SU-DHL-6 (cell line): Measurements from ENCODE around the gene ACRV1.

Source experiments
- H2AFZ ChIP-seq: fragments of 200-600 bp; sonication (generic); 2 replicates; pipeline ENCODE4 v1.6.1; 2014; ENCODE audit warnings: low read depth, mild to moderate bottlenecking, moderate library complexity, mixed read lengths, antibody characterized with exemption, low read length; ENCODE audit not compliant: severe bottlenecking
- H3F3A ChIP-seq: fragments of 200-600 bp; shearing (Covaris generic); 2 replicates; pipeline ENCODE4 v1.6.0; 2016; ENCODE audit warnings: antibody characterized with exemption, mild to moderate bottlenecking; ENCODE audit not compliant: insufficient read depth
- H3K27ac ChIP-seq: fragments of 200-600 bp; sonication (generic); 2 replicates; pipeline ENCODE4 v1.5.1; 2016; ENCODE audit warnings: low read depth, mild to moderate bottlenecking, low read length, moderate library complexity, mixed read lengths
- H3K27me3 ChIP-seq: fragments of 200-600 bp; sonication (generic), shearing (Covaris generic); 2 replicates; pipeline ENCODE4 v1.6.0; 2014; ENCODE audit warnings: mild to moderate bottlenecking, low read length
- H3K36me3 ChIP-seq: fragments of 200-600 bp; sonication (generic); 2 replicates; pipeline ENCODE4 v1.6.1; 2014; ENCODE audit warnings: mild to moderate bottlenecking, low read length, mixed read lengths
- H3K4me2 ChIP-seq: fragments of 300-600, 200-600 bp; shearing (Covaris generic), sonication (generic); 2 replicates; pipeline ENCODE4 v1.6.0; 2014; ENCODE audit warnings: low read length, low read depth, mild to moderate bottlenecking; ENCODE audit not compliant: poor library complexity, severe bottlenecking
- H3K4me3 ChIP-seq: fragments of 200-600 bp; sonication (generic); 2 replicates; pipeline ENCODE4 v1.5.1; 2014; ENCODE audit warnings: antibody characterized with exemption, low read length, mild to moderate bottlenecking, mixed read lengths; ENCODE audit not compliant: insufficient read depth, poor library complexity, severe bottlenecking
- H3K79me2 ChIP-seq: fragments of 200-600 bp; sonication (generic); 2 replicates; pipeline ENCODE4 v1.6.1; 2014; ENCODE audit warnings: mild to moderate bottlenecking, low read length, moderate library complexity; ENCODE audit not compliant: insufficient read depth
- H3K9ac ChIP-seq: fragments of 200-600 bp; sonication (generic); 2 replicates; pipeline ENCODE4 v1.7.0; 2014; ENCODE audit warnings: mild to moderate bottlenecking, low read length
- H3K9me2 ChIP-seq: fragments of 200-600 bp; sonication (generic); replicated peaks from 2 replicates; pipeline ENCODE4 v1.6.1; 2014; ENCODE audit warnings: low read length; ENCODE audit not compliant: insufficient read depth
- H3K9me3 ChIP-seq: fragments of 200-600 bp; sonication (generic); 2 replicates; pipeline ENCODE4 v1.6.1; 2014; ENCODE audit warnings: low read length, mixed read lengths; ENCODE audit not compliant: insufficient read depth
- H4K20me1 ChIP-seq: fragments of 200-600 bp; sonication (generic); 2 replicates; pipeline ENCODE4 v1.6.1; 2014; ENCODE audit warnings: low read depth, mild to moderate bottlenecking, antibody characterized with exemption, low read length, moderate library complexity, mixed read lengths
- CTCF ChIP-seq: fragments of 200-600 bp; sonication (generic); IDR thresholded peaks from one replicate; pipeline ENCODE4 v1.5.1; 2017; ENCODE audit warnings: antibody characterized with exemption, mild to moderate bottlenecking, low read length, moderate library complexity; ENCODE audit not compliant: insufficient read depth, poor library complexity, severe bottlenecking
- EZH2phosphoT487 ChIP-seq: fragments of 200-600 bp; sonication (generic), shearing (Covaris generic); conservative IDR thresholded peaks from 2 replicates; pipeline ENCODE4 v1.6.1; 2018; ENCODE audit warnings: mild to moderate bottlenecking, antibody characterized with exemption, low read length, moderate library complexity, mixed read lengths

The ACRV1 gene

DNA sequence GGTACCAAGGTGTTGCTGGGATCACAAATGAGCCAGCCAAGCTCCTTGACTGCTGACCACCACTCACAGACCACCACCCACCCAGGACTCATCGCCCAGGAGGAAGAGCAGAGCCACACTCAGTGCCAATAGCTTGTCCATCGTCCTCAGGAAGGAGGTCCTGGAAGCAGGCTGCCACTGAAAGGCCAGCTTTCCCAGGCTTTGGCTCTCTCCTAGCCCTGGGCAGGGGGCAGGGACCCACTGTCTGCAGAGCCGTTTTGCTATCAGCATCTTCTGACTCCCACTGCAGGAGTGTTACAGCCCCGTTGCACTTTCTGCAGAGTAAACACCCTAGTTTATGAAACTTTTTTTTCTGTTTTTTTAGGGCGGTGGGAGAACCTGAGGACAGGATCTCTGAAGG, 12.2 kb upstream of the ACRV1 start:
- H3K9me3 ChIP-seq, result no peaks in the 10 kb centered on the region
- TF ChIP-seq EZH2phosphoT487, result no peak
- no peak for TF ChIP-seq CTCF
- H4K20me1 ChIP-seq, result no peaks in the 10 kb centered on the region
- no peak overlapping the region for H3K9ac ChIP-seq
- no peak overlapping the region for H3K27ac ChIP-seq
- no peaks in the 10 kb centered on the region for H3K9me2 ChIP-seq
- H3K4me2 ChIP-seq, result no peak overlapping the region
- H3F3A ChIP-seq, result no peaks in the 10 kb centered on the region
- H3K36me3 ChIP-seq, result no peaks in the 10 kb centered on the region
- H3K27me3 ChIP-seq, result no peaks in the 10 kb centered on the region
- no peak overlapping the region for H2AFZ ChIP-seq
- no peak overlapping the region for H3K4me3 ChIP-seq
- H3K79me2 ChIP-seq, result no peaks in the 10 kb centered on the region

DNA sequence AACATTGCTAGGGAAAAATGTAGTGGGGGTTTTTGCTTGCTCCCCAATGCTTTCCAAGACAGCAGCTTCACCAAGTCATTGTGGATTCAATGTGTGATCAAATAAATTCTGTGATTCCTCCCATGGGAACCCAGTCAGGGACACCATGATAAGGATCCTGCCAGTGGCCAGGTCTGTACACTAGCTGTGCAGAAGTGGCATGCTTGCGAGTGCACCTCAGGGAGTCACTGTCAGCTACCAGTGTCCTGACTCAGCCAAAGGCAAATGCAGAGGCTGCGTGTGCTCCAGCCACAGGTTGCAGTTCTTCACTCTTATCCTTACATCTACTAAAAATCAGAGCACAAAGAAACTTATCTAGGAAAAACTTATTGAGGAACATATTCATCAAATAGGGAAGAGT, 9.4 kb upstream of the ACRV1 start:
- Histone ChIP-seq H2AFZ (no peak overlapping the region), H3F3A (no peaks in the 10 kb centered on the region), H3K9me3 (no peaks in the 10 kb centered on the region), H4K20me1 (no peaks in the 10 kb centered on the region), H3K4me2 (no peak overlapping the region), H3K79me2 (no peaks in the 10 kb centered on the region), H3K27me3 (no peaks in the 10 kb centered on the region), H3K9ac (no peak overlapping the region), H3K4me3 (no peak overlapping the region), H3K36me3 (no peaks in the 10 kb centered on the region), H3K27ac (no peak overlapping the region), H3K9me2 (no peaks in the 10 kb centered on the region)
- no peak for TF ChIP-seq CTCF
- no peak for TF ChIP-seq EZH2phosphoT487

DNA sequence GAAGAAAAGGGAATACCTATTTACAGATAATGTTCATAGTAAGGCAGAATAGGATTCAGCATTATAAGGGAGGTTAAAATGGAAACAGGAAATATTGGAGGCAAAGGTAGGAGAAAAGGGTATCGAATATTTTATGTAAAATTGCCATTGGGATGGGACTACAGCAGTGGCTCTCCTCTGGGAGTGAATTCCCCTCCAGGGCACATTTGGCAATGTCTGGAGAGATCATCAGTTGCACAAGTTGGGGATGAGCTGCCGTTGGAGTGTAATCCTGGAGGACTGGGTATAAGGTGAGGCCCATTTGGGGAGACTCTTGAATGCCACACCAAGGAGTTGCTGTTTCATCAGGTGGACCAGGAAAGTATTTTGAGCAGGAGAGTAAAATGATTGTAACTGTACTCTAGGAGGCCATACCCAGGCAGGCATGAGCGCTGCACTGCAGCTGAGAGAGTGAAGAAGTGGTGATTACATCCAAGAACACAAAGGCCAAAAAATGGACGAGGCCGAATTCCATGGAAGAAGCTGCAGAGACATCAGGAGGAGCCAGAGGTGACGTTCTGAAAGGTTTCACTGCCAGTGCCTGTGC, 8.7 kb upstream of the ACRV1 start:
- Histone ChIP-seq H3K9ac (no peak overlapping the region), H4K20me1 (no peaks in the 10 kb centered on the region), H3K79me2 (no peaks in the 10 kb centered on the region), H3K36me3 (no peaks in the 10 kb centered on the region), H3K9me2 (no peaks in the 10 kb centered on the region), H3K4me2 (no peak overlapping the region), H3K27me3 (no peaks in the 10 kb centered on the region), H2AFZ (no peak overlapping the region), H3K27ac (no peak overlapping the region), H3K9me3 (no peaks in the 10 kb centered on the region), H3F3A (no peaks in the 10 kb centered on the region), H3K4me3 (no peak overlapping the region)
- no peak for TF ChIP-seq EZH2phosphoT487
- TF ChIP-seq CTCF, result no peak
